HepG2 (cell line): ENCODE results near the gene SSMEM1. TPM values are rescaled to one million over a fixed set of nuclear protein-coding genes. Genes with fewer than 3 reads are reported as not detected.

Experiments
- ATAC-seq: fragments of 200-7000 bp; cut with Tn5 transposase; 3 replicates; pipeline ENCODE4 v1.9.1; 2020; ENCODE audit warnings: mild to moderate bottlenecking, moderate library complexity
- BruUV-seq: library from RNA; stranded (reverse); fragments of 400-500 nt; replicated peaks from 2 replicates; lab custom pipeline; 2021; lab: Mats Ljungman, UMichigan
- CTCF ChIA-PET: fragments of 300-600 bp; formaldehyde crosslinking; extraction: SDS; loops from one replicate; lab custom pipeline; 2021; ENCODE audit warnings: low total read pairs, inconsistent platforms, low intra/inter-chr PET ratio; lab: Yijun Ruan, JAX
- POLR2A ChIA-PET: fragments of 350-600 bp; sonication (Branson Sonifier 250); formaldehyde crosslinking; loops from one replicate; lab custom pipeline; 2020; ENCODE audit warnings: antibody characterized with exemption, inconsistent platforms; lab: Yijun Ruan, JAX
- DNase-seq: peaks from one replicate; pipeline ENCODE4 v3.0.0-alpha.2; 2015; ENCODE audit warnings: low spot score
- FAIRE-seq: peaks from 3 replicates; lab custom pipeline; 2011; peaks lifted over from hg19 to GRCh38; lab: Jason Lieb, UNC
- H2AFZ ChIP-seq: one replicate; pipeline ENCODE4 v1.6.1; 2011; ENCODE audit warnings: low read length, inconsistent platforms
- H3K27ac ChIP-seq: fragments of 300-600 bp; 3 replicates; pipeline ENCODE4 v1.8.0; 2011; ENCODE audit warnings: mixed run types, mild to moderate bottlenecking, mixed read lengths, low read length, inconsistent platforms; ENCODE audit not compliant: insufficient read depth; ENCODE audit errors: extremely low read length
- H3K27me3 ChIP-seq, 2 experiments: fragments of 200-600 bp in 1 of 2; 2 replicates in 1 of 2; 3 replicates in 1 of 2; pipeline versions ENCODE4 v1.6.0 to v1.8.0; 2011; ENCODE audit warnings: low read length in 2 of 2, mild to moderate bottlenecking in 2 of 2, moderate library complexity in 2 of 2, inconsistent platforms in 1 of 2; ENCODE audit not compliant: insufficient read depth in 2 of 2, control insufficient read depth in 1 of 2
- H3K36me3 ChIP-seq, 2 experiments: fragments of 200-600 bp in 1 of 2; replicated peaks in 1 of 2; 2 replicates in 1 of 2; 3 replicates in 1 of 2; pipeline versions ENCODE4 v1.5.1 to v1.8.0; 2011; ENCODE audit warnings: low read length in 2 of 2, inconsistent platforms in 1 of 2; ENCODE audit not compliant: insufficient read depth in 2 of 2, control insufficient read depth in 1 of 2
- H3K4me1 ChIP-seq: 2 replicates; pipeline ENCODE4 v1.5.1; 2012; ENCODE audit warnings: low read length, inconsistent platforms; ENCODE audit not compliant: insufficient read depth
- H3K4me2 ChIP-seq: 2 replicates; pipeline ENCODE4 v1.6.0; 2011; ENCODE audit warnings: low read depth, low read length, inconsistent platforms
- H3K4me3 ChIP-seq, 3 experiments: fragments of 200-600 bp in 1 of 3; sonication (generic), shearing (Covaris generic) in 1 of 3; replicated peaks in 1 of 3; 2 replicates each; pipeline ENCODE4 v1.5.1; 2011 to 2016; ENCODE audit warnings: low read length in 3 of 3, inconsistent platforms in 2 of 3, low read depth in 2 of 3, mild to moderate bottlenecking in 2 of 3, control low read depth in 1 of 3, mixed read lengths in 1 of 3; ENCODE audit not compliant: insufficient read depth in 1 of 3
- H3K79me2 ChIP-seq: one replicate; pipeline ENCODE4 v1.6.1; 2011; ENCODE audit warnings: low read length, inconsistent platforms; ENCODE audit not compliant: insufficient read depth
- H3K9ac ChIP-seq: 2 replicates; pipeline ENCODE4 v1.6.0; 2011; ENCODE audit warnings: mild to moderate bottlenecking, low read depth, low read length, inconsistent platforms; ENCODE audit not compliant: insufficient read depth
- H3K9me3 ChIP-seq: 2 replicates; pipeline ENCODE4 v1.5.1; 2012; ENCODE audit warnings: mild to moderate bottlenecking, low read length
- H4K20me1 ChIP-seq: 2 replicates; pipeline ENCODE4 v1.6.0; 2011; ENCODE audit warnings: inconsistent platforms, mild to moderate bottlenecking, low read length, moderate library complexity; ENCODE audit not compliant: insufficient read depth
- ATF7 ChIP-seq, 2 experiments: fragments of 450-650 bp in 1 of 2; sonication (generic) in 1 of 2; formaldehyde crosslinking in 1 of 2; IDR thresholded peaks; 2 replicates each; pipeline versions ENCODE4 v1.4.0 to v1.6.1; 2016 to 2020; ENCODE audit warnings: antibody characterized with exemption in 1 of 2, mild to moderate bottlenecking in 1 of 2, missing genetic modification reagents in 1 of 2
- ATF7-NPFF ChIP-seq: sonication (generic); formaldehyde crosslinking; IDR thresholded peaks from 2 replicates; pipeline ENCODE4 v1.8.1; 2023; ENCODE audit warnings: mild to moderate bottlenecking, low read depth, missing genetic modification reagents, moderate library complexity
- ATRX ChIP-seq: sonication (generic); formaldehyde crosslinking; IDR thresholded peaks from 2 replicates; pipeline ENCODE4 v1.4.0; 2020; ENCODE audit warnings: missing genetic modification reagents, borderline replicate concordance
- NCOA2 ChIP-seq: sonication (generic); formaldehyde crosslinking; IDR thresholded peaks from 2 replicates; pipeline ENCODE4 v1.8.0; 2022; ENCODE audit warnings: inconsistent platforms
- ZBTB44 ChIP-seq: sonication (generic); formaldehyde crosslinking; IDR thresholded peaks from 2 replicates; pipeline ENCODE4 v1.4.0; 2020; ENCODE audit warnings: missing genetic modification reagents
- ZFX ChIP-seq: sonication (generic); formaldehyde crosslinking; IDR thresholded peaks from 2 replicates; pipeline ENCODE4 v1.4.0; 2020; ENCODE audit warnings: mild to moderate bottlenecking, low read depth, missing genetic modification reagents, moderate library complexity
- ZNF431 ChIP-seq: sonication (generic); formaldehyde crosslinking; IDR thresholded peaks from 2 replicates; pipeline ENCODE4 v1.9.0; 2022; ENCODE audit warnings: missing genetic modification reagents, low read depth, mild to moderate bottlenecking, borderline replicate concordance
- ZNF446 ChIP-seq: sonication (generic); formaldehyde crosslinking; IDR thresholded peaks from 2 replicates; pipeline ENCODE4 v1.5.0; 2020; ENCODE audit warnings: mild to moderate bottlenecking, missing genetic modification reagents
- ZNF687 ChIP-seq: sonication (generic); formaldehyde crosslinking; IDR thresholded peaks from 2 replicates; pipeline ENCODE4 v1.5.1; 2020; ENCODE audit warnings: mild to moderate bottlenecking, missing genetic modification reagents, moderate library complexity
- ZNF800 ChIP-seq: sonication (generic); formaldehyde crosslinking; IDR thresholded peaks from 2 replicates; pipeline ENCODE4 v1.4.0; 2020; ENCODE audit warnings: missing genetic modification reagents
- ZNF879 ChIP-seq: sonication (generic); formaldehyde crosslinking; IDR thresholded peaks from 2 replicates; pipeline ENCODE4 v1.8.1; 2023; ENCODE audit warnings: missing genetic modification reagents
- WGBS: methylation state at CpG from one replicate; pipeline ENCODE4 v1.1.6; 2017; ENCODE audit warnings: low lambda C conversion rate; 5-methylcytosine and 5-hydroxymethylcytosine counted together
- in situ Hi-C: cut with HindIII; loops from 2 replicates; pipeline ENCODE4 v1.10.0; 2017; ENCODE audit warnings: low pct_unique_long_range_greater_than_20kb; ENCODE audit not compliant: extremely low pct_ligation_motif_present
- intact Hi-C: fragments of 100-400 bp; cut with micrococcal nuclease; formaldehyde crosslinking; loops from one replicate; pipeline ENCODE4 v1.10.0; 2022; ENCODE audit not compliant: unreplicated experiment
- polyA plus RNA-seq, 8 experiments: library from polyadenylated mRNA; depleted of rRNA in 3 of 8; stranded (reverse) in 7 of 8; unstranded in 1 of 8; fragments of >200 nt; fragmentation: Illumina TruSeq in 4 of 8; extraction: Trizol in 4 of 8; gene quantifications; 2 replicates each; pipeline versions ENCODE4 v1.2.1 to v1.2.3, GENCODE V29; 2011 to 2016; ENCODE audit warnings: low read depth in 4 of 8, missing spikeins in 1 of 8, mixed read lengths in 1 of 8; ENCODE audit not compliant: insufficient read depth in 1 of 8
- total RNA-seq, 5 experiments: library from RNA; depleted of rRNA; stranded (reverse); fragments of >200 nt; fragmentation: Illumina TruSeq; extraction: Trizol; gene quantifications; 2 replicates each; pipeline ENCODE4 v1.2.3, GENCODE V29; 2016; ENCODE audit warnings: low read depth in 1 of 5

Gene SSMEM1
- total and polyA plus RNA-seq, 2 of the 13 experiments (the other 11 are each of a cell fraction or from before 2014, with no cell fraction given), result not detected

GRCh38 chr7:130180571-130181262, 26.9 kb upstream of the SSMEM1 start:
- over 99% methylated on average over 9 of the region's 9 CpGs for WGBS

GRCh38 chr7:130181263-130181605, 26.4 kb upstream of the SSMEM1 start:
- no peaks in the 10 kb centered on the region for H3K4me1 ChIP-seq
- FAIRE-seq (no peak), DNase-seq (no peak), ATAC-seq (no peak)
- no peak overlapping the region for H3K4me3 ChIP-seq
- no peak overlapping the region for H3K27ac ChIP-seq
- no peaks in the 10 kb centered on the region for H3K9me3 ChIP-seq
- no peaks in the 10 kb centered on the region for H3K79me2 ChIP-seq
- no peaks in the 10 kb centered on the region for H3K27me3 ChIP-seq
- H3K4me2 ChIP-seq, result no peak overlapping the region
- no peak overlapping the region for H3K9ac ChIP-seq
- in situ Hi-C loops (no loop called here), intact Hi-C loops (no loop called here)
- WGBS, result 96% methylated on average over 2 of the region's 2 CpGs
- POLR2A ChIA-PET, result no interaction called here
- no peak overlapping the region for H2AFZ ChIP-seq
- H3K36me3 ChIP-seq, result peaks cover 0 to 57% of the 10 kb centered on the region in 2 experiments; a peak in 3 of 5 replicates
- H4K20me1 ChIP-seq, result no peaks in the 10 kb centered on the region
- no TSS peak for BruUV-seq
- CTCF ChIA-PET, result no interaction called here
- TF ChIP-seq NCOA2 (CRISPR knock-in tag) (no peak), ZNF687 (CRISPR knock-in tag) (no peak), ZNF431 (CRISPR knock-in tag) (no peak), ATRX (CRISPR knock-in tag) (no peak), ZNF879 (CRISPR knock-in tag) (no peak), ATF7-NPFF (CRISPR knock-in tag) (no peak), ZNF800 (CRISPR knock-in tag) (no peak), ZBTB44 (CRISPR knock-in tag) (no peak), ZFX (no peak)

More at GRCh38 chr7:130180571-130181262, 26.9 kb upstream of the SSMEM1 start:
- ChIA-PET CTCF (no interaction called here), POLR2A (no interaction called here)
- no peak overlapping the region for H3K27ac ChIP-seq
- no peak overlapping the region for H3K4me3 ChIP-seq
- no peaks in the 10 kb centered on the region for H3K9me3 ChIP-seq
- no peaks in the 10 kb centered on the region for H4K20me1 ChIP-seq
- FAIRE-seq (no peak), DNase-seq (no peak), ATAC-seq (no peak)
- H3K4me2 ChIP-seq, result no peak overlapping the region
- H3K79me2 ChIP-seq, result no peaks in the 10 kb centered on the region
- H3K27me3 ChIP-seq, result no peaks in the 10 kb centered on the region
- no TSS peak for BruUV-seq
- no peaks in the 10 kb centered on the region for H3K4me1 ChIP-seq
- no peak overlapping the region for H2AFZ ChIP-seq
- no peak overlapping the region for H3K9ac ChIP-seq
- peaks cover 0 to 57% of the 10 kb centered on the region in 2 experiments; a peak in 3 of 5 replicates for H3K36me3 ChIP-seq
- intact Hi-C loops, result no loop called here
- TF ChIP-seq ATF7 (IDR thresholded peaks at IDR 0.05), result peak; percentile 28; the same call in 1 of the 2 replicates
- TF ChIP-seq ATF7 (CRISPR knock-in tag; IDR thresholded peaks at IDR 0.05), result no peak
- no peak for TF ChIP-seq ZNF446 (CRISPR knock-in tag)
- TF ChIP-seq, all 625 proteins: peak for 1
- in situ Hi-C loops, result no loop called here
